GM18868 (cell line): Measurements from ENCODE around the gene RUNX2.
"Not testable (repeated sequence)": the region's sequence is repeated elsewhere in the genome, so short reads cannot be mapped to it uniquely, and the experiment has no call there.

Source experiments
- ATAC-seq: cut with Tn5 transposase; IDR thresholded peaks from one replicate; pipeline ENCODE4 v1.9.1; 2021; ENCODE audit warnings: mild to moderate bottlenecking, moderate library complexity; ENCODE audit not compliant: unreplicated experiment

RUNX2 gene

DNA sequence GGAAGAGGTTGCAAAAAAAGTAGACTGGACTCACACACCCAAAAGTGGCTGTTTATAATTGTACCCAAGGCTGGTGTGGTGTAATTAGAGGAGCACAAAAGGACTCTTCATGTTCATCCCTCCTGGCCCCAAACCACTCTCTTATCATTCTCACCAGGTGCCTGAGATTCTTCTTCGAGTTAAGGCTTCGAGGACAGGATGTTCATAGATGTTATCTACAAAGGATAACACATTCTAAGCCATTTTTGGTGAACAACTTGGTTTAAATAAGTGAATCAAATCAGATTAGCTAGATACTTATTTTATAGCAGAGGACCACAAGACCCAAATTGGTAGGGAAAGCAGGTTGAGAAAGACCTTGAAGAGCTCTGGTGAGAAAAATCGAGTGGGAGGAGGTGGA is 122.7 kb downstream of the RUNX2 start:
- ATAC-seq: no peak

DNA sequence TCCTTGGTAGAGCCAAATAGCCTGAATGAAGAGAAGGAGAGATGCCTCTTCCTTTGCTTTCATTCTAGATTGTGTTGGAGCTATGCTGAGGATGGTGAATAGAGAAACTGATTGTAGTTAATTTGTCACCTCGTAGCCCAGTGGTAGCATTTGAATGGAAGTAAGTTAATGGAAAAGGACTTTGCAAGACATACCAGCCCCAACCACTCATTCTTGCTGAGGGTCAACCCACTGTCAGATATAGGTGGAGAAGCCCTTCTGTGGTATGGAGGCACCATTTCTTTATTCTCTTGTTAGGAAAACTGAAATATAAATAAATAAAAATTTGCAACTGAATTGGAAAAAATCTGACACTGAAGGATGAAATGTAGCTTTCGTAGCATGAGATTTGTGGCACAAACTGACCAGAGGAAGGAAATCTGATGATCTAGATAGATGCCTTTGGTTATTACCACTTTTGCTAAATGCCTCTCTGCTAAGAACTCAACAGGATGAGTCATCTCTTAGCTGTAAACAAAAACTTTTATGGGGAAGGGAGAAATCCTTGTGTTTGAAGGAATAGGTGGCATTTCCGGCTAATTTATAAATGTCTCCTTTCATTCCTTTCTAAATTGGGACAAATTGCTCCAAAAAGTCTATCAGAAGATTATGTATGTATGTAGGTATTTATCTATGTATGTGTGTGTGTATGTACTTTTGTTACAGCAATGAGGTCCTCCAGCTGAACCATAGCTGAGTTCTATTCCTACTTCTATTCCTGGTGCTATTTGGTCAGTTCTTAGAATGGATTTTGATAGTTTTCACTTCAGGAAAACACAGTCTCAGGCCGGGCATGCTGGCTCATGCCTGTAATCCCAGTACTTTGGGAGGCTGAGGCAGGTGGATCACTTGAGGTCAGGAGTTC is 126.1 kb downstream of the RUNX2 start:
- no peak for ATAC-seq

DNA sequence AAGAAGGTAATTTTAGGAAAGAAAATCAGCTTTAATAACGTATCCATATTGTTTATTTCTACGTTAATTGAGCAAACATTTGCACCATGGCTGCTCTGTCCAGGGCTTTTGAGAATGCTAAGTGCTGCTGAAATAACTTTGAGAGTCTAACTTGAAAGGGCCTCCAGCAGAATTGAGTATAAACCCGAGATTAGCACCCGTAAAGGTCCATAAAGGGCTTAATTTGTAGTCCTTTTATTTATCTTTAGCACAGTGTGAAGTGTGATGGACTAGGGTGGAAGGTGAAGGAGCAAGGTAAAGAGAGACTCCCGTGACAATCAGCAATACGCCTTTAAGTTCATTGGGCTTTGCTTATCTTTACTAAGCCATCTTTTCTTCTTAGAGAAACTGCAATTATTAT is 127.3 kb downstream of the RUNX2 start:
- no peak for ATAC-seq

DNA sequence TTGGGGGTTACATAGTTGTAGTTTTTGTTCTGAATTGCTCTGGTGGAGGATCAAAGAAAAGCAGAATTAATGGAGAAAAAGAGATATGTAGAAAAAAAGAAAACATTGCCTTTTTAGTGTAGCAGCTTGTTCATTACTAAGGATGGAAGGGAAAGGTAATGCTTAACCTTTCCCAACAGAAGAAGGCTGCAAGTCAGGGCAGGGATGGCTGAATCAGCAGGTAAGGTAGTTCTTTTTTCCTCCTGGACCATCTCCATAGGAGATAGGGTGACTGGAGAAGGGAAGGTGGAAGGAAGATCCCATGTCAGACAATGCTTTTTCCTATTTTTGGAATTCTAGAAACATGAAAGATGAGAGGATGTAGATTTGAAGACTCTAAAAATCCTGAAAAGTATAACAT is 129.0 kb downstream of the RUNX2 start:
- no peak for ATAC-seq

DNA sequence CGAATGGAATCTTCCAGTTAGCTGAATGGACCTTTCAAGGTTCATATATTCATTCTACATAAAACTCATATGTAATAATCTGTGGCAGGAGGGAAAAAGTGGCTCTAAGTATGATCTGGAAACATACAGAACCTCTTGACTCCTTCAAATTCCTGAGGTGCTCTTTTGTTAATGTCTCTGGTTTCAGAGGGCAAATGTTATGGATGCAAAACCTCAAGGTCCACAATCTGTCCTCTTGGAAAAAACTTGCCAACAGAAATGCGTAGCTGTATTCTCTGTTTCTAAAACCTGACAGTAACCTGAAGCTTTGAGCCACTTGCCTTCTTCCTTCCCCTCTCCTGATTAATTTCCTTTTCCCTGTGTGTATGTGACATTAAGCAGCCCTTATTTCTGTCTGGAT is 130.5 kb downstream of the RUNX2 start:
- no peak for ATAC-seq

DNA sequence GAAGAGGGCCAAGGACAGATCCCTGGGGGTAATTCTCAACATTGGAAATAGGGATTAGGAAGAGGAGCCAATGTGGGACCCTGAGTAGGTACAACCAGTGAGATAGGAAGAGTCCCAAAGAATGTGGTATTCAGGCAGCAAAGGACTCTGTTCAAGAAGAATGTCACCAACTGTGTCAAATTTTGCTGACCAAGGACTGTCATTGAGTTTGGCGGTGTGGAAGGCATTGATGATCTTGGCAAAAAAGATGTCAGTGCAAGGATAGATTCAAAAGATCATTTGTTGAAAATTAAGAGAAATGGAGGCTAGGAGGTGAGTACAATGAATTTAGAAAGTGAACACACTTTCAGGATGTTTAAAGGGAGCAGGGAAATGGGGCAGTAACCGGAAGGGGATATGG is 132.0 kb downstream of the RUNX2 start:
- ATAC-seq: no peak

DNA sequence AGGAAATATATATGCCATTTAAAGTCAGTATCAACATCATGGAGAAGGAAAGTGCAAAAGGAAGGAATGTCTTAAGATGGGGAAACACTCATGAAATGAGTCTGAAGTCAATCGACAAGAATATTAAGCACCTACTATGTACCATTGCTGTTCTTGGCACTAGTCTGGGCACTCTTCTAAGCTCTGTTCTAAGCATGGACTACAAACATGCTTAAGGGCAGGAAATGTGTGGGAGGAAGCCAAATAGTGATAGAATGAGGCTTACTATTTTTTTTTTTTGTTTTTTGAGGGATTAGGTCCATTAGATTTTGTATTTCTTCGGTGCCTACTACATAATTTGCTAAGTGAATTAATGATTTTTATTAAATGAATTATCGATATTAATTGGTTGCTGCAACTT is 133.4 kb downstream of the RUNX2 start:
- no peak for ATAC-seq

DNA sequence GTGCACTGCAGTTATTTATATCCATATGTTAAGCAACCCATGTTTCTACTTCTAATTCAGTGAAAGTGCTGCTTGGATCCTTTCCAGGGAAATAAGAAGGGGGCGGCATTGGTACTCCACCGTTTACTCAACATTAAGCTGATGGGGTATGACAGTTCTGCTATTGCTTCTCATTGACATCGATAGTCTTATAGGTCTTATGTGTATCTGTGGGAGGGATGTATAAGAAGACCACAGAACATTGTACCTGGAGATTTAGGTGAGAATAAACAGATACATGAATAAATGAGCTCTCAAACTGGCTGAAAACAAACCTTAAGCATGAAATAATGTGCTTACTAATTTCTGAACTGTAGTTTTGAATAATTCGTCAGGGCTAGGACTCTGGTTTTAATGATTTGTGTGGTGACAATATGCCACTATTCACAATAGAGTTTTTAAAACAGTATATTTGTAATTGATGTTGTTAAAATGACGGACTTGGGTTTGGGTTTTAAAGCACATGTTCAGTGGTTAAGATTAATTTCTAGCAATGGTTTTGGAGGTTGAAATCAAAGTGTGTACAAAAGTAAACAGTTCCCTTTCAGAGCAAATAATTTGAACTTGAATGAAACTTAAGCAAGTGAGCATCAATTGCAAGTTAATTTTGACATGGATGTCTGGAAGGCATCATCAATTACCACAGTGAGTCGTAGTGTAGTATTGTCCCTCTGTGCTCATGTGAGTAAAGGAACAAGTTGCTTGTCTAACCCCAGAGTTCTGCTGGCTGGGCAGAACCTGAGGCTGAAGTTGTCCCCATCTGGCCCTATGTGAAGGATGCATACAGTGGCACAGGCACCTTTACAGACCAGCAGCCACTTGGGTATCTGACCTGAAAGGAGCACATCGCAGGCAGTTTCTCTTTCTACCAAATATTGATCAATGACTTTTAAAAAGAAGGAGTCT is 134.3 kb downstream of the RUNX2 start:
- no peak for ATAC-seq

DNA sequence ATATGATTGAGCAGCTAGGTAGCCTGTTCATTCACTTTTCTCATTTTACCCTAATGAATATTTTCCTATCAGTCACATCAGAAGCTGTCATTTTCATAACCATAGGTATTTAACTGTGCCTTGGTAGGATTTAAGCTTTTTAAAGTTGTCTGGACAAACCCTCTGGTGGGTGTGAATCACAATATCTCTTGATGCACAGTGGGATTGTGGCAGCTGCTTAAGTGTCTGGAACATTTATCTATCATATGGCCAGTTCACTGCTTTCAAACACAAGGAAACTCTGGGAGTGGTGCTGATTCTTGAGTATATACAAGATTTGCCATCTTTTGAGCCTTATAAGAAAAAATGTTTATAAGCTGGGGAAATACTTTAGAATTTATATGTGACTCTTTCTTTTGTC is 136.6 kb downstream of the RUNX2 start:
- ATAC-seq: no peak

DNA sequence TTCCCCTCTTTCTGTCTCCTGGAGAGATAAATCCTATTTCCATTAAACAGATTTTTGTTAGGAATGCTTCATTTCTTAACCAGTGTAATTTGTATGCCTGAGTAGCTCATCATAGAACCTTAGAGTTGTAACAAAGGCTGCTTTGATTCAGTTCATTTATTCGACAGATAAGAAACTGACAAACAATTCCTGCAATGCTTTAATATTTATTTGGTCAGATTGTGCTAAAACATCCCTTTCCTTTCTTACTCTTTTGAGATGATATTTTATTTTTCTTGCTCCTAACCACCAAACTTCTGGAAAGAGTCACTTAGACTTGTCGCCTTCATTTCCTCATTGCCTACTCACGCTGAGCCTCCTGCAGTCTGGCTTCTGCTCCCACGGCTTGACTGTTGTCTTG is 138.6 kb downstream of the RUNX2 start:
- no peak for ATAC-seq

DNA sequence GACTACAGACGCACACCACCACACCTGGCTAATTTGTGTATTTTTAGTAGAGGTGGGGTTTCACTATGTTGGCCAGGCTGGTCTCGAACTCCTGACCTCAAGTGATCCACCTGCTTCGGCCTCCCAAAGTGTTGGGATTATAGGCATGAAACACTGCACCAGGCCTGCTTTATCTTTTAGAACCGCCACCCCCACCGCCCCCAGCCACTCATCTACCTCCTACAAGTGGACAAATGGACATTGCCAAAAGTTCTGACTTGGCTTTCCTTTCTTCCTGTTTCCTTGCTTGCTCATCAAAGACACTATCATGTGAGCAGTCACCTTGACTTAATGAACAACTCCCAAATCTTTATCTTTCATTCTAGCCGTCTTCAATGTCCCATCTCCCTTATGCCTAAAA is 139.3 kb downstream of the RUNX2 start:
- not testable (repeated sequence) for ATAC-seq

DNA sequence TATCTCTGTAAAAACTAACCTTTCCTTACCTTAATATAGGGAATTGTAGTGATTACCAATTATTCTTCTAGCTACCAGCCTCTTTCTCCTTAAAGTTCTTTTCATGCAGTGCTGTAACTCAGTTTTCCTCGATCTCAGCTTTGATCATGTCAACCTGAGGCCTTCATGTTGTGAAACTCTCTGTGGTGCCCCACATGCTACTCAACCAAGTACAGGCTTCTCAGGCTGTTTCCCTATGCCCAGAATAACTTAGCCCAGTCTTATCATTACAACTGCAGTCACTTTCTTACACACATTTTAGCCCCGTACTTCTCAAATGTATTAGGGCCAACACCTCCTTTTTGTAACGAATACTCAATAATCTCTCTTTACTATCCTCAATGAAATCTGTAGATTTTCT is 139.7 kb downstream of the RUNX2 start:
- no peak for ATAC-seq

DNA sequence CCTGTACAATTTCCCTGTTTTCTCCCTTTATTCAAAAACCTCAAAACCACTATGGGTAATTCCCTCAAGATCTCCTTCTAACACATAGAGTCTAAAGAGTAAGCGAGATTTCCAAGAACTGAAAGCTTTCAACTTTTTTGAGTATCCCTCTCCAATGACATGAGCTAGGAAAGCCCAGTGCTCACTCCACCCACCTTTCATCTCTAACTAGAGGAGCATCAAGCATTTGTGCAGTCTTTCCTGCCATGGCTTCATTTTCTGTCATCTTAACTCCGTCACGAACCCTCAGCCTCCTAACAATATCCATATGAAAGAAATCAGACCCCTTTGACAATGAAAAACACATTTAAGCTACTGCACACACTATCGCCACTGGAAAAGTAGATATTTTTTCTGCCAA is 141.5 kb downstream of the RUNX2 start:
- no peak for ATAC-seq

DNA sequence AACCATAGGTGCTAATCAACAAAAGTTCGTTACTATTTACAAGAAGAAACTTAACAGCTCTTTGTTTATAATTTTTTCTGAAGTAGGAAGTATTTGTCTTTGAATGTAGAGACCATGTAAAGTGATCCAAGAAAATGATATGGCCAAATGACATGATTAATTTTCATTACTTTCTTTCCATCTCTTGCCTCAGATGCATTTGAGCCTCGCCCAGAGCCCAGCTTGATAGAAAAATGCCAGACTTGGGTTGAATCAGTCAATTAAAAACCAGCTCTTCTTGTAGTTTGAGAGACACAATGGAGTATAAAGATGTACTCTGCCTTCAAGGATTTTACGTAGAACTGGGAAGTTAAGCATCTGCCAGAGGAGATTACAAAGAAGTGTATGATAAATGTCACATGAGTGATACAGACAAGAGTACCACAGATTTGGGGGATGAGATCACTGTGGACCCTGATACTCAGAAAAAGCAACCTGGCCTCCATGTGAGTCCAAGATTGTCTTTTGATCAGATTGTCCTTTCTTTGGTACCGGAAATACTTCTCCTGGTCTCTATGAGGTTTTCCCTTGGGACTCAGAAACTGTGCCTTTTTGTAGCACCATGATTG is 142.1 kb downstream of the RUNX2 start:
- no peak for ATAC-seq

DNA sequence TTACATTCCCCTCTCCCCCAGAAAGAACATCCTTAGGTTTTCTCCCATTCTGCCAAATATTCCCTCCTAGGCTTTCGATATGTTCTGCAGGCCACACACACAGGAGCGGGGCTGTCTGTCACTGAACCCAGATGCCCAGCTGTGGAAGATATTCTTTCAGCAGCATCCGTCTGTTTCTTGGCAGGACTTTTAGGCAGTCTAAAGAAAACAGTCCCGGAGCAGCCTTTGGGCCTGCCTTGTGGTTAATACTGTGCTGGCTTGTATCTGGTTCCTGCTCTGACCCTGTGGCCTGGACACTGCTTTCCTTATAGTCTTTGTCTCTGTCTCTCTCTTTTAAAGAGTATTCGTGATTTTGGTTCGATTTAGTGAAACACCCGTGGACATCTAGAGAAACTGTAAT is 144.3 kb downstream of the RUNX2 start:
- ATAC-seq: no peak

DNA sequence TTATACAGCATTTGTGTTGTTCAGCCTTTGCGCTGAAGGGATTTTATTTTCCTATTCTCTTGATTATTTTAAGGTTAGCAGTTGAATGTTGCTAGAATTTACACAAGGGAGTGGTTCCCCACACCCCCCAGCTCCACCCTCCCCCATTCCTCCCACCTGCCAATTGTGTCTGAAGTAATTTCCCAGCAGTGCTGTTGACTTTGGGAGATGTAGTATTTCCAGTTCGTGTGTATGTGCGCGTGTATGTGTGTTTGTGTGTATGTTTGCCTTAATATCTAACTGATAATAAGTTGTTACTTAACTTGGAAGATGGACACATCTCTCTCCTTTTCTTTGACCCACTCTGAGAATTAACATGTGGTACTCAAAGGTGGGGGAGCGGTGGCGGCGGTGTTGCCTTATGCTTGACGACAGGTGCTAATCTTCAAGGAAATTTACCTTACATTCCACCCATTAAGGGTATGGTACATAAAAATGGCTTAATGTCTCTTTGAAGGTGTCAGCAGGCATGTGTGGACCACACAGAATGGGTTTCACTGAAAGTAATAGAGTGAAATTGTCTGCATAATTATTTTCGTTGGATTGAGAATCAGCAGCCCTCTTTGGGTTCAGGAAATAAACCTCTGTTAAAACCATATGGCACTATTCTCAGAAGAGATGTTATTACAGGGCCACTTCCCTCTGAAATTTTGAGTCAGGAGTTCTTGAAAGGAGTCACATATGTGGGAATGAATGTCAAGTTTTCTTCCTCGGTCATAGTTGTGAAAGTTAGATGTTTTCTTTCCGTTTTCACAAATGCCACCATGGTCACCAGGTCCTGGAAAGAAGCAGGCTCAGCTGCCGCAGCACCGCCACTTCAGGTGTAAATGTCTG is 145.2 kb downstream of the RUNX2 start:
- ATAC-seq: no peak

DNA sequence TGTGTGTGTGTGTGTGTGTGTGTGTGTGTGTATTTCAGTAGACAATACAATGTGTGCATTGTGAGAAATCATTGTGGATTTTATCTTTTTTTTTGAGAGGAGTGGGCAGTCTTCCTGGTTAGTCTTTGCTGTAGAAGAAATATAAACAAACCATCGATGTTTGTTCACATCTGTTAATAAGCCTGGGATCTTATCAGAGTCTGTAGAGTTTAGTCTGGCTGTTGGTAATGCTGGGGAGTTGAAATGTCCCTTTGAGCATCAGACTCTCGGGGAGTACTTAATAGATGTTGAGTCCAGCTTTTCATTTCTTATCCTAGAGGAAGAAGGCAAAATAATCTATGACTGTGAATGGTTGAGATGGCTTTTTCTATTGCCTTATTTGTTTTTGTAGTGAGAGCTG is 146.2 kb downstream of the RUNX2 start:
- ATAC-seq: no peak

DNA sequence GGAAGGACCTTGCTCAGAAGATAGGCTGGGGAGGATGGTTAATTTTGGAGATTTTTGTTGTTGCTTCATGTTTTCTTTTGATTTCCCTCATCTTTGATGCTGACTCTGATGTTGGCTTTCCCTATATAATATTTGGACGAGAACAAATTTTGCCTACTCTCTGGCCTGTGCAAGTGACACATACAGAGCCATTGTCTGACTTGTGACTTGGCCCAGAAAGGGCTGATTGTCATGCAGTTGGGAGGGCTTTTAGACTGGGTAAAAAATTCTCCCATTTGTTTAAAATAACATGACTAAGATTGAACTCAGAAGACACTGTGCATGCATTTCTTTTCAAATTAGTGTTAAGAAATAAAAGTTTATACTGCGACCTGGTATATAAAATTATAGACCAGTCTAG is 148.2 kb downstream of the RUNX2 start:
- no peak for ATAC-seq

DNA sequence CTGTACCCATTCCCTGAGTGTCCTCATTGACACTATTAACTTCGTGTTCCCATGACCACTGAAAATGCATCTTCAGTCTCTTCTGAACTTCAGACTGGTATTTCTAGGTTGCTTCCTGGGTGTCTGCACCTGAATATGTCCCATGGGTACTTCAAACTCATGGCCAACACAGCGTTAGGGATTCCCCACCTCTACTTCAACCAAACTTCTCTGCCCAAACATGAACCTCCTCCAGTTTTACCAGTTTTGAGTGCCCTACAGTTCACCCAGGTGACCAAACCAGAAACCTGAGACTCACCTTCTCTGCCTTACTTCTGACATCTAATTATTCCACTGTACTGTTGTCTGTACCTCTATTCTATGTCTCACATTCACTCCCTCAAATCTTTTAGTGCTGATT is 149.1 kb downstream of the RUNX2 start:
- no peak for ATAC-seq

DNA sequence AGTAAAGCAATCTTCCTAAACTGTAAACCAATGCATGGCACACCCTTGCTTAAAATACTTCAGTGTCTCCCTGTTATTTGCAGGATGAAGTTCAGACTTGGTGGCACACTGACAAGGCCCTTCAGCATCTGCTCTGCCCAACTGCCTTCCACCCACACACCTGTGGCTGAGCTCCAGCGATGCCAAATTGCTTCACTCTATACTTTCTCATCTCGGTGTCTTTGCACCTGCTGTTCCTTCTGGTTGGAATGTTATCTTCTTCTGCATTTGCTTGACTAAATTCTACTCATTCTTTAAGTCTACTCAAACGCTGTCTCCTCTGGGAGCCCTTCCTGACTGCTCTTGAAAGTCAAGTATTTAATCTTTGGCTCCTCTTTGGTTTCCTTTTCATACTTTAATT is 149.7 kb downstream of the RUNX2 start:
- ATAC-seq: no peak

DNA sequence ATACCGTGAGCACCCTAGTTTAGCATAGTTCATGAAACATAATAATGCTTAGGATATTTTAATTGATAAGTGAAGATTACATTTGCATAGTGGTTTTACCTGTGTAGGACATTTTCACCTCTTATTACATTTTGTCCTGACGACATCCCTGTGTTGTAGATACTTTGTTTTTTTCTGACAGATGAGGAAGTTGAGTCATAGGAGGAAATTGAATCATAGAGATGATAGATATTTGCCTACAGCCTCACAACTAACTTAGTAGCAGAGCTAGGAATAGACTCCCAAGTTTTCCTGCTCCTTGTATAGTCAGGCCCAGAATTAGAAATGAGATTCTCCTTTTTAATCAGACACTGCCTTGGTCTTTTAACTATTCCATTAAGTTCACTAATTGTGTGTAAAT is 150.1 kb downstream of the RUNX2 start:
- ATAC-seq: no peak
